Ishikawa (cell line): Measurements from ENCODE around the gene THADA.

ENCODE experiments used
- CEBPB ChIP-seq: IDR thresholded peaks from 2 replicates; pipeline ENCODE4 v1.6.1; 2012
- CREB1 ChIP-seq: IDR thresholded peaks from 2 replicates; pipeline ENCODE4 v1.6.1; 2012; ENCODE audit warnings: low read depth
- EGR1 ChIP-seq: IDR thresholded peaks from 2 replicates; pipeline ENCODE4 v1.6.1; 2012
- EP300 ChIP-seq: IDR thresholded peaks from 2 replicates; pipeline ENCODE4 v1.6.1; 2012; ENCODE audit warnings: borderline replicate concordance
- FOXM1 ChIP-seq: IDR thresholded peaks from 2 replicates; pipeline ENCODE4 v1.6.1; 2012; ENCODE audit warnings: low read depth, borderline replicate concordance
- MAX ChIP-seq: IDR thresholded peaks from 2 replicates; pipeline ENCODE4 v1.6.1; 2012
- NFIC ChIP-seq: IDR thresholded peaks from 2 replicates; pipeline ENCODE4 v1.6.1; 2012
- RAD21 ChIP-seq: IDR thresholded peaks from 2 replicates; pipeline ENCODE4 v1.6.1; 2012; ENCODE audit warnings: low read depth
- REST ChIP-seq: IDR thresholded peaks from 2 replicates; pipeline ENCODE4 v1.6.1; 2012; ENCODE audit warnings: low read depth, mild to moderate bottlenecking
- TAF1 ChIP-seq: IDR thresholded peaks from 2 replicates; pipeline ENCODE4 v1.6.1; 2012; ENCODE audit warnings: low read depth, mild to moderate bottlenecking
- TCF12 ChIP-seq: IDR thresholded peaks from 2 replicates; pipeline ENCODE4 v1.6.1; 2012; ENCODE audit warnings: low read depth
- TEAD4 ChIP-seq: IDR thresholded peaks from 2 replicates; pipeline ENCODE4 v1.6.1; 2012
- USF1 ChIP-seq: IDR thresholded peaks from 2 replicates; pipeline ENCODE4 v1.6.1; 2012
- YY1 ChIP-seq: IDR thresholded peaks from 2 replicates; pipeline ENCODE4 v1.6.1; 2012; ENCODE audit warnings: low read depth
- ZBTB7A ChIP-seq: IDR thresholded peaks from 2 replicates; pipeline ENCODE4 v1.6.1; 2012; ENCODE audit warnings: low read depth

The THADA gene

GRCh38 chr2:43595603-43596412 lies at the start of gene THADA:
Gene THADA (minus strand): TSS chr2:43596038. CDS start chr2:43592392, 3,646 bp downstream.
- TF ChIP-seq TCF12 (peak; percentile 59), FOXM1 (peak; percentile 48; the same call in 1 of the 2 replicates), EP300 (peak; percentile 38; the same call in 1 of the 2 replicates), USF1 (no peak; the same call in 1 of the 2 replicates), YY1 (peak; percentile 86), MAX (peak; percentile 90), NFIC (0 out of 2 replicates have a peak, but pooled peaks have one; percentile 46), EGR1 (0 out of 2 replicates have a peak, but pooled peaks have one; percentile 12), CEBPB (no peak), TAF1 (peak; percentile 87), CREB1 (peak; percentile 81), RAD21 (no peak), ZBTB7A (no peak), TEAD4 (peak; percentile 25; the same call in 1 of the 2 replicates), REST (0 out of 2 replicates have a peak, but pooled peaks have one; percentile 3)

- TF ChIP-seq ZBTB7A (no peak), YY1 (no peak), EP300 (no peak), CEBPB (no peak), FOXM1 (no peak), CREB1 (no peak), NFIC (no peak), TAF1 (no peak), TCF12 (no peak)
Observed at GRCh38 chr2:43643680-43644079, 47.8 kb upstream of the THADA start.

GRCh38 chr2:43642363-43642762 lies 46.5 kb upstream of the THADA start:
- no peak for TF ChIP-seq TAF1
- TF ChIP-seq TCF12, result no peak
- no peak for TF ChIP-seq CREB1

- peak; percentile 83 for TF ChIP-seq ZBTB7A
- TF ChIP-seq TAF1, result peak; percentile 61
- TF ChIP-seq CEBPB, result no peak
Observed at GRCh38 chr2:43637030-43637803, 41.4 kb upstream of the THADA start, which contains the start of gene PLEKHH2. Gene PLEKHH2 (plus strand): TSS chr2:43637260. CDS start chr2:43644674, 7,414 bp downstream.

- TF ChIP-seq TEAD4, result no peak
- TF ChIP-seq ZBTB7A, result no peak
- no peak for TF ChIP-seq NFIC
- TF ChIP-seq REST, result no peak
- TF ChIP-seq TCF12, result no peak
- no peak for TF ChIP-seq RAD21
- TF ChIP-seq CEBPB, result no peak
- no peak for TF ChIP-seq EGR1
- no peak for TF ChIP-seq TAF1
- TF ChIP-seq MAX, result no peak
- no peak for TF ChIP-seq FOXM1
- TF ChIP-seq CREB1, result no peak
- no peak for TF ChIP-seq USF1
- no peak for TF ChIP-seq EP300
- no peak for TF ChIP-seq YY1
Observed at GRCh38 chr2:43636621-43637020, 40.8 kb upstream of the THADA start.
